Measurements from ENCODE around the gene GTPBP1.
A peak's percentile ranks its signal among the peaks of the same experiment; 100 is the strongest.

DNA sequence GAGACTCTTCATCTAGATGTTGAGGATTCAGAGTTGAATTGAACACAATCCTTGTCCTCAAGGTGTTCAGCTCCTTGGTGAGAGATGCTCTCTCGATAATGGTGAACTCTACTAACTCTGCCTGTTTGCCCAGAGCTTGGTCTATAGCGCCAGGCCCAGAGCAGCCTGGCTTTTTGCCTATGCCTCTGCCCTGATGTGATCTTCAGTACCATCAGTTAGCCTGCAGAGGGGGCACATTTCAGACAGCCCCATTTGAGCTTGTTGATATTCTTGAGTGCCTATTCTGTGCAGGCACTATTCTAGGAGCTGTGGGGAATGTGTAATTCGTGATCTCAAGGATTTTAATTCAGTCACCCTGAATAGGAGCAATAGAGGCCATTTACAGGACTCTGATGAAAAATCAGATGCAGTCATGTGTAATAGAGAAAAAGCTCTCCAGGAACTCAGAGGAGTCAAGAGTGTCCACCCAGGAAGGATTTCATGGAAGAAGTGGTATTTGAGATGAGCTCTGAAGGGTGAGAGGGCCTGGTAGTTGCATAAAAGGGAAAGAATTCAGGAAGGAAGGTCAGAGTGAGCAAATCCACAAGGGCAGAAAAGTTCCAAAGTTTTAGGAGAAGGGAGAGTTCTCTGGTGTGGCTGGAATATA lies 19.3 kb downstream of the GTPBP1 start:
- TF ChIP-seq EZH2 (optimal IDR thresholded peaks at IDR 0.05; ENCODE audit: low read depth, low read length) (no peak), CTCF (IDR thresholded peaks at IDR 0.05; ENCODE audit: low read length) (peak; percentile 56), EZH2phosphoT487 (IDR thresholded peaks at IDR 0.05; ENCODE audit: low read length) (no peak)

All from MM.1S (cell line).